NCI-H187 treated with DMSO at 0.1 percent for 48 hours (cell line): ENCODE measurements around the gene PIM3.

Source experiments
- DNase-seq: peaks from one replicate; lab custom pipeline; 2025; lab: John Stamatoyannopoulos, UW

The PIM3 gene

DNA sequence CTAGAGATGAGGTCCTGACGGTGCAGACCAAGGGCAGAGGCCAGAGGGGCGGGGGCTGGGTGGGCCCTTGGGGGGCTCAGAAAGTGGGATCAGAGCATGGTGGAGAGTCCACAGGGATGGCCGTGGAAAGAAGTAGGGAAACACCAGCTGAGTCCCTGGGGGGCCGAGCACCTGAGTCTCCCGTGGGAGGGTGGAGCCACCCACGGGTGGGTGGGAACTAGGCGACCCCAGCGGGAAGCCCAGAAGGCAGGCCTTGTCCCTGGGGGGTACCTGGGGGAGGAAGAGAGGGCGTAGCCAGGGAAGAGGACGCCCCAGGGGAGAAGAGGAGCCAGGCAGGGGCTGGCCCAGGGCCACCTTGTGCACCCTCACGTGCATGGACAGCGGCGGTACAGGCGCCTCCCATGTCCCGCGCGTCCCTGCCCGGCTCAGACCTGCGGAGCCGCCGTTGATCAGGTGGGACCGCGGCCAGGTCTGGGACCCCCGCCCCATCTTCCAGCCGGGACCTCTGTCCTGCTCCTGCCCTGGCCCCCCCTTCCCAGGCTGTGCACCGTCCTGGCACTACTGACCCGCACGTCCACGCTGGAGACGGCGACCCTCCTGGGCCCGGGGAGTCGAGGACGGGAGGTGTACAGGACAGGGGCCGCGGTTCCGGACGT lies 31.9 kb upstream of the PIM3 start:
- DNase-seq, result no peak

DNA sequence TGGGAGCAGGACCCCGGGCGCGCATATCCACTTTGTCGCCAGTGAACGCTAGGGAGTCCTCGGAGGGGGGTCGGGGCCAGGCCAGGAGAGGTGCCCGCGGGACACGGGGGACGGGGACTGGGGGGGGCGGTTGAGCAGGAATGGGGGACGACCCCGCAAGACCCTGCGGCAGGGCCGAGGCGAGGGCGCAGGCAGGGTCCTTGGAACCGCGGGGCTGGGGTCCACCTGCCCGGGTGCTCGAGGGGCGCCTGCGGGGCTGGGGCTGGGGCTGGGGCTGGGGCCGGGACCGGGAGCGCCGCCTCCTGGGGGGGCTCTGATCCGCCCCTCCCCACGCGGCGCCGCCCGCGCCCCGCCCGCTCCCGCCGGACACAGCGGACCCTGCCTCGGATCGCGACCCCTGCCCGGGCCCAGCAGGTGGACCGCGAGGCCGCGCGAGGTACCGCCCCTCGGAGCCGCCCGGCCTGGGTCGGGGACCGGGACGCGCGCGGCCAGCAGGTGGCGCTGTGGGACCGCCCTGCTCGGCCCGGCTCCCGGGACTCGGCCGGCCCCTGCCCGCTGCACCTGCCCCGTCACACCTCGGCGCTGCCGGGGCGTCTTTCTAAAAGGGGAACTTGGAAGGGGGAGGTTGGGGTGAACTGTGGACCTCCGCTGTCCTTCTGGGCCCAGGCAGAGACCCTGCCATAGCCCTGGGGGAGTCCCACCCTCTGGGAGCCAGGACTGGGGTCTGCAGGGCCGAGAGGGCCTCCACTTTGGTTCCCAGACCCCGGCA lies 31.2 kb upstream of the PIM3 start:
- DNase-seq, result no peak

DNA sequence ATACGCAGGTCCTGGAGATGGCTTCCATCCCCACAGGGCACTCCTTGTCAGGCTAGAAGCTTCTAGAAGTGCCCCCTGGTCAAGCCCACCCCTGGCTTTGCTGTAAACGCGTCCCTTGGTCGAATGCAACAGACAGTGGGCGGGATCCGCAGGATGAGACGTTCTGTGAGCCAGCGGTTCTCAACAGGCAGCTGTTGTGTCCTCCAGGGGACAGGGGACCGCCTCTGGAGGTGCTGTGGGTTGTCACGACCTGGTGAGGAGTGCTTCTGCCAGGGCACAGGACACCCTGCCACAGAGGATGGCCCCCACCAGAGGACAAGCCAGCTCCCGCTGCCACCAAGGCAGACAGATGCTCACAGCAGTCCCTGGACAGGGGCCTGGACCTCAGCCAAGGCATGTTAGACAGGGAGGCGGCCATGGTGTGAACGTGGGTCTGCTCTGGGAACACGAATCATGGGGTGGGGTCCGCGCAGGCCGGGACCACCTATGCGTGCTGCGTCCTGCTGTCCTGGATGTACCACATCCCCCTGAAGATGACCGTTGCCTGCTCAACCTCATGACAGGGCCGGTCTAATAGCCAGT lies 30.5 kb upstream of the PIM3 start:
- DNase-seq, result no peak

DNA sequence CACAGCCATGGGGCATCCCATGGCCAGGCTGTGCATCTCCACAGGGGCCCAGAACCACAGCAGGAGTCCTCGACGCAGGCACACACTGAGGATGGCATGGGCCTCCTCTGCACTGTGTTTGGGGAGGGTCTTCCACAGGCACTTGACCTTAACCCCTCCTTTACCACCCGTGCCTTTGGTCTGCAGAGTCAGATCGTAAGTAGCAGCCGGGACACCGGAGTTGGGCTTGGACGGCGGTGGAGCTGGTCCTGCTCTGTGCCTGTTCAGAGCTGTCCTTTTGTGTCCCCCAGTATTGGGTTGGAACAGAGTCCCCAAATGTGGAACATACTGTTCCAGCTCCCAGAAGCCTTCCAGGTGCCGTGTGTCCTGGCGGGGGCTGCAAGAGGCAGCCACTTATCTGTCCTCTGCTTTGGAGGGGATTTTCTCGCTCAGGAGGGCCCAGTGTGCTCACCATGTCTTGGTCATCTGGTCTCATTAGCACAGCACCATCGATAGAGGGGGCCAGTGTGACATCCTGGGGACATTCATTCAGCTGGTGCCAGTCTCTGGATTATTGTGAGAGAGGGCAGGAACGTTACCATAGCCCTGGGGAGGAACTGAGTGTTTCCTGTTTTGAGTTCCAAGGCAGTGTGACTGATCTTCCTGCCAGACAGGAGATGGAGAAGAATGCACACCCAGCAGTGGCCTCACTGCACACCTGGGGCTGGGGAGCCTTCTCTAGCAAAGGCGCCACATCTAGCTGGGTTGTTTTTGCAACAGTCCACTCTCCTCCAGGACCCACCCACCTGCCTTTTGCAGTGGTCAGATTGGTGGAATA lies 29.8 kb upstream of the PIM3 start:
- DNase-seq, result no peak

DNA sequence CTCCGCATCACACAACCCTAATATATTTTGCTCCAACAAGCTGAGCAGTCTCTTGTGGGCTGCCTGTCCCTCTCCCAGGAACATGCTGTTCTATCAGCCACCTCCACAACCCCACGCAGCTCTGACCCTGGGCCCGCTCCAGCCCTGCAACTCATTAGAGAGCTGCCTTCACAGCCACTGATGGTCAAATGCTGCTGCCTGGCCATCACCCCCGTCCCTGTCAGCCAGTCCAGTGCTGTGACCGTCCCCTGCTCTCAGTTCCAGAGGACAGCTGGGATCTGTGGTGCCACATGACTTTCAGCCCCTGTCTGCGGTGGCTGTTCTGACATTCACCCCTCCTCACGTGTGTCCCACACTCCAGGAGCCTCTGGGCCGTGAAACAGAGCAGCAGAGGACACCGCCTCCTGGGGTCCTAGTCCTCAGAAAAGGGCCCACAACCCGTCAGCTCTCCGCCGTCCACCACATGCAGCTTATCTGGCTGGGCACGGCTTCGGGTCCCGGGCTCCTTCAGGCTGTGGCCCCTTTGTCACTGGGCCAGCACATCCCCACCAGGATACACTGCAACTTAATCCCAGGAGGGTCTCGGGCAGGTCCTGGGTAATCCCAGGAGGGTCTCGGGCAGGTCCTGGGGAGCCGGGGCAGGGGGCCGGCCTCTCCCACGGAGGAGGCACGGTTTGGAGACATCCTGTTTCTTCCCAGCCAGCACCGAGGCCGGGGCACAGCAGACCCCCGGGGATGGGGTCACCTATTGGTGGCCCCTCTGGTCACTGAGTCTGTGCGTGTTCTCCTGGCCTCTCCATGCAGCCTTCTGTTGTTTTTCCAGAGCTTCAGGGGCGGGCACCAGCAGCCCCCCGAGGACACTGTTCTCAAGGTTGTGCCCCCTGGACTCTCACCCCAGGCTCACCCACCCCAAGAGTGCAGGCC lies 27.1 kb upstream of the PIM3 start:
- DNase-seq, result no peak

DNA sequence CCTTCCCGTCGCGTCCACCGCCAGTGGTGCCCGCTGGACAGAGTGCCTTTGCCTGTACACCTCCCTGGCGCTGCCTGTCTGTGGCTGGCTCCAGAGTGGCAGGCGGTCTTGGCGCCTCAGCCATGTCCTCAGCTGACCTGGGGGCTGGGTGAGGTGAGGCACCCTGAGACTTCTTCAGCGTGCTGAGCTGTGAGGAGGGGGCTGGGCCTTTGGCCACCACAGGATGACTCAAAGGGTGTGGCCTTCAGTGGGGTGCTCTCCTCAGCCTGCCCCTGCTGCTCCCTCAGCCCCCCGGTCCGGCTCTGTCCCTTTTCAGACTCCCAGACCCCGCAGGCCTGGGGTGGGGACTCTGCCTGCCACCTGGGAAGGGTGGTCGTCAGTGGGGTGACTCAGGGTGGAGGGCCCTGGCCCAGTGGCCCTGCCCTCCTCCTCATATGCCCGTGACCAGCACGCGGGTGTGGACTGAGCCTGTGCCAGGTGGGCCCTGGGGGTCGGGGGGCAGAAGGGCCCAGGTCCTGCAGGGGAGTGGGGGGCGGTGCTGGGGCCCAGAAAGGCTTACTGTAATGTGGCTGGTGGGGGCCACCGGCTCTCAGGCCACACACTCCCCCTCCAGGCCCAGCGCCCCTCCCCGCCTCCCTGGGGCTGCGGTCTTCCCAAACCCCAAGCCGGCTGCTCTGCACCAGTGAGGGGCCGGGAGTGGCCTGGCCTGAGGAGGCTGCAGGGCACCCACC lies 26.2 kb upstream of the PIM3 start:
- DNase-seq, result no peak

DNA sequence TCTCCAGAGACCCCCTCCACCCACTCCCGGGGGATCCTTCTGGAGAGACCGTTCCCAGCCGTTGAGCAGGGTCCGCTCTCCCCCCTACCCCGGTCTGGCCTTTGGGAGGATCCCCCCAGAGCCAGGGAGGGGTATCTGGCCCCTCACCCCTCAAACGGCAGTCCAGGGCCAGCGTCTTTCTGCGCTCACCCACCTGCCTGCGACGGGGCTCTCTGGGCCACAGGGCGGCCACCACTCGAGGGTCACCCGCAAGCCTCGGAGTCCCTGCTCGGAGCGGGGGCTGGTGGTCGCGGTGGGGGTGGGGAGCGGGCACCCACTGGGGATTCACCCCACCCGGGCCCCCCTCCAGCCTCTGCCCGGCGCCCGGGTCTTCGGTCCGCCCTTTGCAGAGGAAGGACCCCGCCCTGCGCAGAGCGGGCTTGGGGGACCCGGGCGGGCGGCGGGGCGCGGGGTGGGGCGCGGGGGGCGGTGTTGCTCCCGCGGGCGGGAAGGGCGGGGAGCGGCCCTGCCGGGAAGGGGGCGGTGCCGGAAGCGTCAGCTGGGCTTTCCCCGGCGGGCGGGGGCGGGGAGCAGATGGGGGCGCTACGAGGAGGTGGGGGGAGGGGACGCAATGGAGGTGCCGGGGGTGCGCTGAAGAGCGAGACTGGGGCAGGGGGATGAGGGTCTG lies 25.5 kb upstream of the PIM3 start:
- no peak for DNase-seq

DNA sequence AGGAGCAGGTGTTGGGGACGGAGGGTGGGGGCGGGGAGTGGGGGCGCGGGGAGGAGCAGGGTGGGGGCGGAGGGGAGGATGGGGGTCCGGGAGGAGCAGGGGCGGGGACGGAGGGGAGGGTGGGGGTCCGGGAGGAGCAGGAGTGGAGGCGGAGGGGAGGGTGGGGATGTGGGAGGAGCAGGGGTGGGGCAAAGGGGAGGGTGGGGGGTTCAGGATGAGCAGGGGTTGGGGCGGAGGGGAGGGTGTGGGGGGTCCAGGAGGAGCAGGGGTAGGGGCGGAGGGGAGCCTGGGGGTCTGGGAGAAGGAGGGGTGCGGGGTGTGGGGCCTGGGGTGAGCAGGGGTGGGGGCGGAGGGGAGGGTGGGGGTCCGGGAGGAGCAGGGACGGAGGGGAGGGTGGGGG lies 25.0 kb upstream of the PIM3 start:
- DNase-seq, result no peak

DNA sequence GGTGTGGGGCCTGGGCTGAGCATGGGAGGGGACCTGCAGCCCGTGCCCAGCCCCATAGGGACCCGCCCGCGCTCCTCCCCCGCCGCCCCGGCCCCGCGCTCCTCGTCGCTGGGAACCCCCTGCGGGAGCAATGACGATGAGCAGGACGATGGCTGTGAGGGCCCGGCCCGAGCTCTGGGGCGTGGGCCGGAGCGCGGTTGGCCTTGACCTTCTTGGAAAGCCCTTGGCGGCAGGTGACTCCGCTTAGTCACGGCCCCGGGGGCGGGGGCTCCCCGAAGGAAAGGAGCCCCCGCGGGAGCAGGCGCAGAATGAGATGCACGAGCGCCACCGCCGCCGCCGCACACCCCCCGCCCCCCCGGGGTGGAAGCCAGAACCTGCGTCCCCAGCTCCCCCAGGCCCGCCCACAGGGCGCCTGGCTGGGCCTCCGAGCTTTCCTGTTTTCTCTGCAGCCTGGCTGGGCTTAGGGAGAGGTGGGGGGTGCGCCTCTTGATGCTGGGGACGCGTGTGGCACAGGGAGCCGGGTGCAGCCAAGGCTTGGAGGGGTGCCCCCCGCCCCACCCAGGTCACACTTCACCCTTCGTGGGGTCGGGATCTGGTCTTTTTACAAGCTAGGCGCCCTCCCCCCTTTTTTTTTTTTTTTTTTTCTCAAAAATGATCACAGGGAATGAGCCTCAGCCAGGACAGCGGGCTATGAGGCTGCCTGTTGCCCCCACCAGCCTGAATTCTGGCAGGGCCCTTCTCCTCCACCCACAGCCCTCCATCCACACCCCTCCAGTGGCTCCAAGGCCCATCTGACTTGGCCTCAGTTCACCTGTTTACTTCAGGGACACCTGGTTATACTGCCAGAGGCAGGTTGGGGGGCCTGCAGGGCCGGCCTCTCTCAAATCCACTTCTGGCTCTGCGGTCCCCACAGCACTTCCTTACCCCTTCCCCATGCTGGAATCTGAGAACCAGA lies 24.3 kb upstream of the PIM3 start:
- DNase-seq, result no peak

DNA sequence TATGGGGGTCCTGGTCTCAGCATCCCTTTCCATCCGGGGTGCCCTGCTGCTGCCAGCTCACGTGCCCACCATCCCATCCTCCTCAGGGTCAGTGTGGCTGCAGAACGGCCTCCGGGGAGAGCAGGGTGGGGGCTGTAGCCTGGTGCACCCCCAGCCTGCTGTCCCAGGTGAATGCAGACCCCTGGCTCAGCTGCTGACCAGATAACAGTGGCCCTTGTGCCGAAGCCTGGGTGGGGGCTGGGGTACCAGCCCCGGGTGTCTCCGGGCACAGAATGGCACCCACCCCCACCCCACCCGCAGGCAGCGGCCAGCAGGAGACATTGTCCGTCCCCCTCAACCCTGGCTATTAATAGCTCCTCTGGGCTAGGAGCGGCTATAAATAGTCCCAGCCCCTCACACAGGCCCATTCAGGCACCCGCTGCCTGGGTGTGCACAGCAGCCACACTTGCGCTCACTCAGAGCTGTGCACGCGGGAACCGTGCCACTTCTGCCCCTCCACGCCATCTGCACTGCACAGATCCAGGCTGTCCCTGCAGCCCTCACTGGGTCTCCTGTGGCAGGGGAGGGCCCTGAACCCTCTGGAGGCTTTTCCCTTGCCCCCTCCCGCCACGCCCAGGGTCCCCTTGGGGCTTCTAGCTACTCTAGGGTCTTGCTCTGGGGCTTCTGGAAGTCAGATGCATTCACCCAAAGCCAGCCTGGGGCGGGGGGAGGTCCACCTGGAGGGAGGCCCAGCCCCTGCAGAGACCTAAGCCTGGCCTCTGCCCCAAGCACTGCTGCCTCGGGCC lies 23.4 kb upstream of the PIM3 start:
- no peak for DNase-seq

DNA sequence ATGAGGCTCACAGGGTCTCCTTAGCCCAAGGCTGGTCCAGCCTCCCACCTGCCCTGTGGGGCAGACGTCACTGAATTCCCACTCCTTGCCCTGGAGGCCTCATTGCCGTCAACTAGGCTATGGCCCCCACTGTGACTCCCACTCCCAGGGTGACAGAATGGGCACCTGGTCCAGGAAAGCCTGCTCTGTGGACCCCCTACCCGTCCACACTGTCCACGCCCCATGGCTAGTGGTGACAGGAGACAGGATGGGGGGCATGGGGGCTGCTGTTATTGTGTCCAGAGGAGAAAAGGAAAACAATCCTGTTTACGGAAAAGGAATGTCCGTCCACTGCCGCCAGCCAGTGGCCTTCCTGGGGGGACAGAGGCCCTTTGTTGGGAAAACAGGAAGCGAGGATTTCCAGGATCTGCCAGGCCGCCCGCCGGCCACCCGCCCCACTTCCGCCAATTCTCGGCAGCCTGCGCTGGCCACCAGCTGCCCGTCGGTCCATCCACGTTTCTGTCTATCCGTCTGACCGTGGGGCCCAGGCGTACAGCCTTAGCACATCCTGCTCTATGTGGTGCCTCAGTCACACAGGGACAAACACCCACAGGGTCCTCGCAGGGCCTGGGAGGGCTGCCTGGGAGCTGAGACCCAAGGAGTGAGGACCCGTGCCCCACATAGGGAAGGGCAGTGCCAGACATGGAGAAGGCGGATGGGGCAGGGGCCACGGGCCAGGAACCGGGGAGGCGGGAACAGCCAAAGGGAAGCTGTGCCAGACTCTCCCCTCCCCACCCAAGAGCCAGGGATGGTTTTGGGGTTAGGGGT lies 22.6 kb upstream of the PIM3 start:
- DNase-seq, result no peak

DNA sequence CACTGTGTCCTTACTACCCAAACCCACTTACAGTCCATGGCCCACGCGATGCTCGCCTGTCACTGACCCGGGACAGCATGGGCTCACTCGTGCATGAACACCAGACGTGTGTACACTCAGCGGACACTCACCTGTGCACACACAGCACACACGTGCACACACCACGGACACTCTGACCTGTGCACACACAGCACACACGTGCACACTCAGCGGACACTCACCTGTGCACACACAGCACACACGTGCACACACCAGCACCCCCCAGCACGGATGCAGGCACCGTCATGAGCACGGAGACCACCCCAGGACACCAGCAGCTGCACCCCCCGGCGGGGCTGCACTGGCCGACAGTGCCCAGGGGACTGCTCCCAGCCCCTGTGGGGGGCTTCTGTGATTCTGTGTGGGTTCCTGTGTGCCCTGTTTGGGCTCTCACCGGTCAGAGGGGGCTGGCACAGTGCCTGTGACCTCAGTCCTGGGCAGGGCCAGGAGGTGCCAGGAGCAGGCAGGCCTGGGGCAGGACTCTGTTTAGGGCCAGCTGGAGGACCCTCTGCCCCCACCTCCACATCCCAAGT lies 21.9 kb upstream of the PIM3 start:
- DNase-seq, result no peak

DNA sequence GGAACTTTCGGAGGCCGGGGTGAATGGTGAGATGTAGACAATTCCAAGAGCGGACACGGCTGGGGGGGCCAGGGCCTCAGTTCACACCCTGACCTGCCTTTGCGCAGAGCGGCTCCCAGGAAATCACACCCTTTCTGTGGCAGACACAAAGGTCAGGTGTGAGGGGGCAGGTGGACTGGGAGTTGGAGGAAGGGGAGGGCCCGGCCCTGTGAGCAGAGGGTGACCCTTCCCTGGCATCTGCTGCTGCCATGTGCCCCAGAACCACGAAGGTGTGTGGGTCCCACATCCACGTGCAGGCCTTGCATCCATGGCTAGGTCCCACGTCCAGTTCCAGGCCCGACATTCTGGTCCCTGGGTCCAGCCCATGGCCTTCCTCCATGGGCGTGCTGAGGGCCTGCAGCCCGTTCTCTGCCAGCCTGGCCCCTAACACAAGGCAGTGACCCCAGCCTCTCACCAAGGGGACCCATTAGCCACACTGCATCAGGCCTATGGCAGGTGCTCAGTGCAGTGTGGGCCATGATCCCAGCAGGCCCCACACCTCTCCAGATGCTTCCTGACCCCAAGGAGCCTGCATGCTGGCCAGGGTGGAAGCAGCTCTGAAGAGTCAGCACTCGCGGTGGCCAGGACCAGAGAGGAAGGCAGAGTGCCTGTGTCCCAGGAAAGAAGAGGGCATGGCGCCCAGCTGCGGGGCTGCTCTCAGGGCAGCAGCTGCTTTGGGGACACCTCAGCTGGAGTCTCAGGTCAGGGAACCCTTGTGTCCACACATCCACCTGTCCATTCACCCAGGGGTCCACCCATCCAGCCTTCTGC lies 18.9 kb upstream of the PIM3 start:
- no peak for DNase-seq

DNA sequence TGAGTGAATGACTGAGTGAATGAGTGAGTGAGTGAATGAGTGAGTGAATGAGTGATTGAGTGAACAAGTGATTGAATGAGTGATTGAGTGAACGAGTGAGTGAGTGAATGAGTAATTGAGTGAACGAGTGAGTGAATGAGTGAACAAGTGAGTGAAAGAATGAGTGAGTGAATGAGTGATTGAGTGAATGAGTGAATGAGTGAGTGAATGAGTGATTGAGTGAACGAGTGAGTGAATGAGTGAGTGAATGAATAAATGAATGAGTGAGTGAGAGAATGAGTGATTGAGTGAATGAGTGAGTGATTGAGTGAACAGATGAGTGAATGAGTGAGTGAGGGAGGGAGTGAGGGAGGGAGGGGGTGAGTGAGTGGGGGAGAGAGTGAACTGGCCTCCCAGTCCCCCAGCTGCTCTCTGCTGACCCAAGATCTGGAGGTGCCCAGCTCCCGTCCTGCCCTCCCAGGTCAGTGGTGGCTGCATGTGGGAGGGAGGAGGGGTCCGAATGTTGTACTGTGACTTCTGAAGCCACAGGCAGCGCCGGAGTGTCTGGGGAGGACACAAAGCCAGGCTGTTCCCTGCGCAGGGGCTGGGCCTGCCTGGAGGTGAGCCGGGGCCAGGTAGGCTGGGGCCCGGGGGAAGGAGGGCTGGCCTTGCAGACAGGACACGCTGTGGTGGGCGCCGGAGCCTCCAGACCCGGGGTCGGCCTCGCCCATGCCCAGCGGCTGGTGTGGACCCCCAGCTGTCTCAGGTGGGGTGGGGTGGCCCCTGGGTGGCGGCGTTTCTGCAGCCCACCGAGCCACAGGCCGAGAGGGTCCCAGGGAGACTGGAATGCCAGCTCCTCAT lies 17.8 kb upstream of the PIM3 start:
- DNase-seq, result no peak

DNA sequence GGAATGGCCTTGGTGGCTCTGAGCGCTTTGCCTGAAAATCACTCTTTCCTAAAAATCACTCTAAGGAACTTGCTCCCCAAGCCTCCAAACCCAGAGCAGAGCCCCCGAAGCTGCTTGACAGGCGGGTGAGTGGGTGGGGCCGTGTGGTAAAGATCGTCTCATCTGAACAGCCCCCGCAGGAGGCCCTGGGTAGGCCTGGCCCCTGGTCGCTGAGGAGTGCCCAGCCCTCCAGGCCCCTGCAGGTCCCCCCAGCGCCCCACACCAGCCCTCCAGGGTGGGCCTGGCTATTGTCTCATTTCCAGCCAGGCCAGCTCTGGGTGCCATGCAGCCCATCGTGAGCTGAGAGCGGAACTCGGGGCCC lies 17.2 kb upstream of the PIM3 start:
- no peak for DNase-seq
